Caco-2 (cell line): ENCODE measurements around the gene PAFAH1B1. TPM values are rescaled to one million over a fixed set of nuclear protein-coding genes. Genes with fewer than 3 reads are reported as not detected.
"Not testable (repeated sequence)": the region's sequence is repeated elsewhere in the genome, so short reads cannot be mapped to it uniquely, and the experiment has no call there.

ENCODE experiments used
- BruUV-seq: library from RNA; stranded (reverse); fragments of 400-500 nt; replicated peaks from 2 replicates; lab custom pipeline; 2021; lab: Mats Ljungman, UMichigan
- CTCF ChIA-PET: fragments of 300-600 bp; sonication (Branson Sonifier 250); formaldehyde crosslinking; loops from one replicate; lab custom pipeline; 2022; ENCODE audit warnings: antibody characterized with exemption; lab: Charles Lee
- POLR2A ChIA-PET: fragments of 300-600 bp; sonication (Branson Sonifier 250); formaldehyde crosslinking; loops from one replicate; lab custom pipeline; 2022; ENCODE audit warnings: antibody characterized with exemption; lab: Charles Lee
- DNase-seq, 2 experiments: peaks; one replicate each; pipeline versions ENCODE4 v3.0.0 to v3.0.0-alpha.2; 2020 to 2022
- H3K27me3 ChIP-seq: replicated peaks from 2 replicates; pipeline ENCODE4 v1.6.0; 2011; ENCODE audit warnings: low read length; ENCODE audit not compliant: control insufficient read depth, insufficient read depth
- H3K36me3 ChIP-seq: 2 replicates; pipeline ENCODE4 v1.5.1; 2011; ENCODE audit warnings: low read length; ENCODE audit not compliant: control insufficient read depth, insufficient read depth
- H3K4me1 ChIP-seq: fragments of 250-450 bp; sonication (Bioruptor Pico); 2 replicates; pipeline ENCODE4 v1.5.1; 2020; ENCODE audit warnings: mild to moderate bottlenecking
- H3K4me3 ChIP-seq: 2 replicates; pipeline ENCODE4 v1.5.1; 2011; ENCODE audit warnings: low read depth, mild to moderate bottlenecking, control low read depth, low read length
- H3K9me3 ChIP-seq: fragments of 250-450 bp; sonication (Bioruptor Pico); 2 replicates; pipeline ENCODE4 v1.5.1; 2020; ENCODE audit warnings: mild to moderate bottlenecking, moderate library complexity
- H3K27ac Mint-ChIP-seq: one replicate; pipeline ENCODE4 v1.8.0; 2022; ENCODE audit warnings: mixed read lengths; ENCODE audit not compliant: unreplicated experiment
- H3K27me3 Mint-ChIP-seq: one replicate; pipeline ENCODE4 v1.8.0; 2022; ENCODE audit warnings: mixed read lengths; ENCODE audit not compliant: insufficient read depth, unreplicated experiment
- H3K36me3 Mint-ChIP-seq: one replicate; pipeline ENCODE4 v1.8.0; 2022; ENCODE audit warnings: mild to moderate bottlenecking, mixed read lengths; ENCODE audit not compliant: insufficient read depth, unreplicated experiment
- H3K4me1 Mint-ChIP-seq: one replicate; pipeline ENCODE4 v1.8.0; 2022; ENCODE audit warnings: low read depth, mixed read lengths; ENCODE audit not compliant: unreplicated experiment
- H3K4me3 Mint-ChIP-seq: one replicate; pipeline ENCODE4 v1.8.0; 2022; ENCODE audit warnings: mild to moderate bottlenecking, moderate library complexity, mixed read lengths; ENCODE audit not compliant: unreplicated experiment
- H3K9me3 Mint-ChIP-seq: one replicate; pipeline ENCODE4 v1.8.0; 2022; ENCODE audit warnings: mixed read lengths; ENCODE audit not compliant: unreplicated experiment
- CTCF ChIP-seq, 2 experiments: fragments of 200-600 bp in 1 of 2; IDR thresholded peaks; 1 replicate in 1 of 2; 2 replicates in 1 of 2; pipeline versions ENCODE4 v1.5.1 to v1.8.0; 2011 to 2022; ENCODE audit warnings: antibody characterized with exemption in 1 of 2, control low read depth in 1 of 2, inconsistent platforms in 1 of 2, low read depth in 1 of 2, low read length in 1 of 2, mild to moderate bottlenecking in 1 of 2, moderate library complexity in 1 of 2; ENCODE audit not compliant: insufficient read depth in 1 of 2, severe bottlenecking in 1 of 2, unreplicated experiment in 1 of 2
- intact Hi-C: fragments of 100-400 bp; cut with micrococcal nuclease; formaldehyde crosslinking; loops from one replicate; pipeline ENCODE4 v1.10.0; 2022; ENCODE audit not compliant: unreplicated experiment
- total RNA-seq: library from RNA; stranded (reverse); gene quantifications from 2 replicates; pipeline ENCODE4 v1.2.3, GENCODE V29; 2022

The PAFAH1B1 gene
- total RNA-seq, 1 experiment from 2014 or later = 141 TPM

GRCh38 chr17:2656283-2656682, 62.8 kb downstream of the PAFAH1B1 start:
- no peaks in the 10 kb centered on the region; the same call in 1 of the 2 replicates for H3K36me3 ChIP-seq
- Mint-ChIP-seq H3K4me3 (no peak overlapping the region), H3K4me1 (no peaks in the 10 kb centered on the region), H3K27me3 (no peaks in the 10 kb centered on the region), H3K36me3 (peaks cover 73% of the 10 kb centered on the region), H3K9me3 (no peaks in the 10 kb centered on the region), H3K27ac (no peak overlapping the region)
- H3K4me1 ChIP-seq = no peaks in the 10 kb centered on the region
- ChIA-PET POLR2A (no interaction called here), CTCF (no interaction called here)
- intact Hi-C loops = no loop called here
- DNase-seq = no peak
- TF ChIP-seq CTCF (IDR thresholded peaks at IDR 0.05; ENCODE audit: insufficient read depth in 1 of 2, low read depth in 1 of 2, low read length in 1 of 2, severe bottlenecking in 1 of 2, unreplicated experiment in 1 of 2) = no peak
- no peaks in the 10 kb centered on the region for H3K27me3 ChIP-seq
- BruUV-seq = no TSS peak
- no peak overlapping the region for H3K4me3 ChIP-seq
- H3K9me3 ChIP-seq = no peaks in the 10 kb centered on the region

DNA sequence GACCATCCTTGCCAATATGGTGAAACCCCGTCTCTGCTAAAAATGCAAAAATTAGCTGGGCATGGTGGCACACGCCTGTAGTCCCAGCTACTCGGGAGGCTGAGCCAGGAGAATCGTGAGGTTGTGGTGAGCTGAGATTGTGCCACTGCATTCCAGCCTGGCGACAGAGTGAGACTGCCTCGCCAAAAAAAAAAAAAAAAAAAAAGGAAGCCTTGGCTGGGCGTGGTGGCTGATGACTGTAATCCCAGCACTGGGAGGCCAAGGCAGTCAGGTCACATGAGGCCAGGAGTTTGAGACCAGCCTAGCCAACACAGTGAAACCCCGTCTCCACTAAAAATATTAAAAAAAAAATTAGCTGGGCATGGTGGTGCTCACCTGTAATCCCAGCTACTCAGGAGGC, 65.9 kb downstream of the PAFAH1B1 start:
- H3K27ac Mint-ChIP-seq, H3K4me3 Mint-ChIP-seq, H3K4me3 ChIP-seq, H3K36me3 ChIP-seq, H3K9me3 ChIP-seq, H3K4me1 ChIP-seq, intact Hi-C loops, H3K4me1 Mint-ChIP-seq, BruUV-seq, H3K27me3 ChIP-seq, CTCF ChIA-PET, H3K27me3 Mint-ChIP-seq, POLR2A ChIA-PET, DNase-seq, H3K9me3 Mint-ChIP-seq: not testable (repeated sequence)
- H3K36me3 Mint-ChIP-seq = peaks cover 58% of the 10 kb centered on the region

DNA sequence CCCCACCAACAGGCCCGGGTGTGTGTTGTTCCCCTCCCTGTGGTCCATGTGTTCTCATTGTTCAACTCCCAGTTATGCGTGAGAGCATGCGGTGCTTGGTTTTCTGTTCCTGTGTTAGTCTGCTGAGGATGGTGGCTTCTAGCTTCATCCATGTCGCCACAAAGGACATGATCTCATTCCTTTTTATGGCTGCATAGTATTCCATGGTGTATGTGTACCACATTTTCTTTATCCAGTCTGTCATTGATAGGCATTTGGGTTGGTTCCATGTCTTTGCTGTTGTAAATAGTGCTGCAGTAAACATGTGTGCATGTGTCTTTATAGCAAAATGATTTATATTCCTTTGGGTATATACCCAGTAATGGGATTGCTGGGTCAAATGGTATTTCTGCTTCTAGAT, 67.0 kb downstream of the PAFAH1B1 start:
- H3K4me1 ChIP-seq, CTCF ChIA-PET, H3K4me3 Mint-ChIP-seq, POLR2A ChIA-PET, H3K27me3 Mint-ChIP-seq, H3K9me3 ChIP-seq, H3K27ac Mint-ChIP-seq, DNase-seq, H3K36me3 ChIP-seq, BruUV-seq, H3K4me3 ChIP-seq, H3K27me3 ChIP-seq, H3K4me1 Mint-ChIP-seq, H3K9me3 Mint-ChIP-seq, intact Hi-C loops: not testable (repeated sequence)
- H3K36me3 Mint-ChIP-seq = peaks cover 54% of the 10 kb centered on the region

DNA sequence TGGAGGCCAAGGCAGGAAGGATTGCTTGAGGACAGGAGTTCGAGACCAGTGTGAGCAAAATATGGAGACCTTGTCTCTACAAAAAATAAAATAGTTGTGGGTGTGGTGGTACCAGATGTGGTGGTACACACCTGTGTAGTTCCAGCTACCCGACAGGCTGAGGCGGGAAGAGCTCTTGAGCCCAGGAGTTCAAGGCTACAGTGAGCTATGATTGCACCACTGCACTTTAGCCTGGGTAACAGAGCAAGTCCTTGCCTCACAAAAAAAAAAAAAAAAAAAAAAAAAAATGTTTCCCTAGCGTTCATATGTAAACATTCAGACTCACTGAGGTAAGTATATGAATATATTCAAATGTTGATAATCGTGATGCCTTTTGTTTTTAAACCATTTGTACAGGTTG, 78.6 kb downstream of the PAFAH1B1 start:
- H3K27me3 ChIP-seq = no peaks in the 10 kb centered on the region
- H3K36me3 ChIP-seq = no peaks in the 10 kb centered on the region; the same call in 1 of the 2 replicates
- Mint-ChIP-seq H3K4me1 (no peaks in the 10 kb centered on the region), H3K4me3 (no peak overlapping the region), H3K27ac (no peak overlapping the region), H3K9me3 (no peaks in the 10 kb centered on the region), H3K27me3 (no peaks in the 10 kb centered on the region), H3K36me3 (peaks cover 85% of the 10 kb centered on the region)
- ChIA-PET CTCF (no interaction called here), POLR2A (no interaction called here)
- no peak overlapping the region for H3K4me3 ChIP-seq
- no peak for DNase-seq
- intact Hi-C loops = no loop called here
- no peaks in the 10 kb centered on the region for H3K9me3 ChIP-seq
- no peak for TF ChIP-seq CTCF (IDR thresholded peaks at IDR 0.05; ENCODE audit: insufficient read depth in 1 of 2, low read depth in 1 of 2, low read length in 1 of 2, severe bottlenecking in 1 of 2, unreplicated experiment in 1 of 2)
- H3K4me1 ChIP-seq = no peaks in the 10 kb centered on the region
- no TSS peak for BruUV-seq

DNA sequence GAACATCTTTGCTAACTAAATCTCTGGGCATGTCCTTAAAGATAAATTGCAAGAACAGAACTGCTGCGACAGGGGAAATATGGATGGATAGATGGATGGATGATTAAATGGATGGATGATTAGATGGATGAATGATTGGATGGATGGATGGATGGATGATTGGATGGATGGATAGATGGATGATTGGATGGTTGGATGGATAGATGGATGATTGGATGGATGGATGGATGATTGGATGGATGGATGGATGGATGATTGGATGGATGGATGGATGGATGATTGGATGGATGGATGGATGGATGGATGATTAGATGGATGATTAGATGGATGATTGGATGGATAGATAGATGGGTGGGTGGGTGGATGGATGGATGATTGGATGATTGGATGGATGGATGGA, 85.8 kb downstream of the PAFAH1B1 start:
- H3K27me3 ChIP-seq, H3K4me3 ChIP-seq, H3K36me3 ChIP-seq, DNase-seq, intact Hi-C loops, H3K27ac Mint-ChIP-seq, H3K27me3 Mint-ChIP-seq, H3K9me3 ChIP-seq, BruUV-seq, H3K4me3 Mint-ChIP-seq, POLR2A ChIA-PET, CTCF ChIA-PET, H3K4me1 Mint-ChIP-seq, H3K9me3 Mint-ChIP-seq: not testable (repeated sequence)
- H3K4me1 ChIP-seq = 0 out of 2 replicates have a peak, but pooled peaks cover 10% of the 10 kb centered on the region
- peaks cover 84% of the 10 kb centered on the region for H3K36me3 Mint-ChIP-seq
